Measurements from ENCODE around the gene SCGN. TPM values are rescaled to one million over a fixed set of nuclear protein-coding genes. Genes with fewer than 3 reads are reported as not detected.
A peak's percentile ranks its signal among the peaks of the same experiment; 100 is the strongest.

Gene SCGN
- total and polyA plus RNA-seq, 5 experiments from 2014 or later = not detected

DNA sequence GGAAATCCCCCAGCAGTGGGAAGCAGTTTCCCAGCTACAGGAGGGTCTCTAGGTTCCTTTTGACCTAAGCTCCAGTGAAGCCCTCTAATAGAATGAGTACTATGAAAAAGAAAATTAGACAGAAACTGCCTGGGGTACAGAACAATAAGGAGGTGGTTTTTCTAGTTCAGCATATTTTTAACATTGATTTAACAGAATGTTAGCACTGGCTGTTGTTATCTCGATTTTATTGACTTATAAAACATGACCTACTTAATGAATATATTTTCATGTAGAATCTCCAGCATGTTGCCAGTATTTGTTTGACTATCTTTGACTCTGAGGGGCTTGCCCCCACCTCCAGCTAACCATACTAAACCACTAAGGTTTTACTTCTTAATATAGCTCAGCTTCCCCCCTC, 19.6 kb downstream of the SCGN start:
- Mint-ChIP-seq H3K36me3 (no peaks in the 10 kb centered on the region), H3K9me3 (no peaks in the 10 kb centered on the region), H3K4me3 (no peak overlapping the region), H3K4me1 (no peaks in the 10 kb centered on the region), H3K27ac (peak overlapping the region in 1 of 10 donors; percentile 80), H3K27me3 (peaks cover 7 to 14% (median 10%) of the 10 kb centered on the region in 5 donors)
- DNase-seq = no peak
- POLR2A ChIA-PET = no interaction called here
- ATAC-seq = no peak

DNA sequence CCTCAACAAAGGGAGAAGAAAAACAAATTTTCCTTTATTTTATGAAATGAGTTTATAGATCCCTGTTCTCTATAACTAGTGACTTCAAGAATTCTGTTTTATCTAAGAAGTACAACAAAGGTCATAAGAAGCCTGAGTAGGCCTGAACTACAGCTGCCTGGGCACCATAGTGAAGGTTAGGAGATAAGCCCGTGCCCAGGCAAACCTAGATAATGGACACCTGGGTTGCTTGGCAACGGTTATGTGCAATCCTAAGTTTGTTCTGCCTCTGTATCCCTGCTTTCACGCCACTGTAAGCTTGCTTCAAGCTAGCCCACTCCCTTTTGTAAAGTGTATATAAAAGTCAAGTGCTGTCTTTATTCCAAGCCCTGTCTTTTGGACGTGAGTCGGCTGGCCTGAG, 23.2 kb downstream of the SCGN start:
- no peaks in the 10 kb centered on the region for H3K36me3 Mint-ChIP-seq
- POLR2A ChIA-PET = no interaction called here
- ATAC-seq (no peak), DNase-seq (no peak)
- H3K4me3 Mint-ChIP-seq = no peak overlapping the region
- no peak overlapping the region for H3K27ac Mint-ChIP-seq
- no peaks in the 10 kb centered on the region for H3K4me1 Mint-ChIP-seq
- H3K9me3 Mint-ChIP-seq = no peaks in the 10 kb centered on the region
- peaks cover 3 to 26% (median 13%) of the 10 kb centered on the region in 5 donors for H3K27me3 Mint-ChIP-seq

DNA sequence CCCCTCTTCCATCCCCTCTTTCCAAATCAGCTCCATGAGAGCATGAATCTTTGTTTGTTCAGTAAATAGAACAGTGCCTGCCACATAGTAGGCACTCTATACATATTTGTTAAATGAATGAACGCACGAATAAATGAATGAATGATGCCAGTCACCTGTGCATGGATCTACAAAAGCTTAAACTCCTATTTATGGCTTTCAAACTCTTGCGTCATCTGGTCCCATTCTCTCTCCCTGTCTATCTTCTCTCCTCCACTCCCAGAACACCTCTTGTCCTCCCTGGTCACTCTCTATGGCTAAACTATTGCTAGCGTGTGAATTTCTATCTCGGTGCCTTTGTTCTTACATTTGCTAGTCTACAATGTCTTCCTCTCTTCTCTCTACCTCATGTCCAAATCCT, 24.8 kb downstream of the SCGN start:
- DNase-seq = no peak
- POLR2A ChIA-PET = no interaction called here
- H3K27ac Mint-ChIP-seq = no peak overlapping the region
- no peak overlapping the region for H3K4me3 Mint-ChIP-seq
- no peak for ATAC-seq
- H3K27me3 Mint-ChIP-seq = peaks cover 4 to 25% (median 15%) of the 10 kb centered on the region in 5 donors
- no peaks in the 10 kb centered on the region for H3K9me3 Mint-ChIP-seq
- H3K4me1 Mint-ChIP-seq = no peaks in the 10 kb centered on the region
- no peaks in the 10 kb centered on the region for H3K36me3 Mint-ChIP-seq

DNA sequence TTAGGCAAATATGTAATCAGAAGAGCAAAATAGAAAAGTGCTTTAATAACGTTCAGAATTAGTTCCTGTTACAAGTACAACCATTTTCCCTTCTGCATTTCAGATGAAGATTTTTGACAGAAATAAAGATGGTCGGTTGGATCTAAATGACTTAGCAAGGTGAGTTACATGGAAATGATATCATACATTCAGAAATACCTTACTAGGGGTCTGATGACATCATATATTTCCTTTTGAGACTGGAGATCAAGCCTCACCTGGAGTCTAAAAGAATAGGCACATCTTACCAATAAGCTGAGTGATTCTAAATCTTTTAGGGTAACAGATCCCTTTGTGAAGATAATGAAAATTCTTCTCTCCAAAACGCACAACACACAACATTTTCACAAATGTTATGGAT, 29.8 kb downstream of the SCGN start:
- no peak for ATAC-seq
- H3K9me3 Mint-ChIP-seq = peaks cover 0 to 10% (median 0%) of the 10 kb centered on the region in 9 donors
- H3K4me3 Mint-ChIP-seq = no peak overlapping the region
- H3K36me3 Mint-ChIP-seq = no peaks in the 10 kb centered on the region
- H3K27ac Mint-ChIP-seq = no peak overlapping the region
- peaks cover 11 to 36% (median 17%) of the 10 kb centered on the region in 5 donors for H3K27me3 Mint-ChIP-seq
- DNase-seq = no peak
- H3K4me1 Mint-ChIP-seq = no peaks in the 10 kb centered on the region
- POLR2A ChIA-PET = no interaction called here

DNA sequence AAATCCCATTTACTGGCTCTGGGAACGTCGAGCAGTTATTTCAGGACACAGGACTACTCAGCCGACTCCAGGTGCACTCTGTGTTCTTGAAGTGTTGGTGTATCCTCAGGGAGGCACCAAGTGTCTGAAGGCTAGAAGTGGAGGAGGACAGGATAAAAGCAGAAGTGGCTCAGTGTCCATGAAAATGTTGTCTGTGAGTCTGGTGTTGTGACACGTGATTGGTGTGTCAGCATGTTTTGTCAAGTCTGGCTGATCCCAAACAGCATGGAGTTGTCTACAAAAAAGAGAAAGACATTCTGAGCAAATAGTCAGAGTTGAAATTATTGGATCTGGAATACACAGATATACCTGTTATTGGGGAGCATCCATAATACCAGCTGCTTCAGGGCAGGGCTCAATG, 30.3 kb downstream of the SCGN start:
- Mint-ChIP-seq H3K4me3 (no peak overlapping the region), H3K27ac (no peak overlapping the region), H3K9me3 (peaks cover 0 to 10% (median 0%) of the 10 kb centered on the region in 9 donors), H3K36me3 (no peaks in the 10 kb centered on the region), H3K4me1 (no peaks in the 10 kb centered on the region), H3K27me3 (peaks cover 11 to 36% (median 17%) of the 10 kb centered on the region in 5 donors)
- DNase-seq (no peak), ATAC-seq (no peak)
- POLR2A ChIA-PET = no interaction called here

DNA sequence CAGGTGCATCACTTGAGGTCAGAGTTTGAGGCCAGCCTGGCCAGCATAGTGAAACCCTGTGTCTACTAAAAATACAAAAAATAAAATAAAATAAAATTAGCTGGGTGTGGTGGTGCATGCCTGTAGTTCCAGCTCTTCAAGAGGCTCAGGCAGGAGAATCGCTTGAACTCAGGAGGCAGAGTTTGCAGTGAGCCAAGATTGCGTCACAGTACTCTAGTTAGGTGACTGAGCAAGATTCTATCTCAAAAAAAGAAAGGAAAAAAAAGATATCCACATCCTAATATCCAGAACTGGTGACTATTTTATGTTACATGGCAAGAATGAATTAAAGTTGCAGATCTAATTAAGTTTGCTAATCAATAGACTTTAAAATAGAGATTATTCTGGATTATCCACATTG, 32.5 kb downstream of the SCGN start:
- peaks cover 0 to 10% (median 0%) of the 10 kb centered on the region in 9 donors for H3K9me3 Mint-ChIP-seq
- H3K4me3 Mint-ChIP-seq = no peak overlapping the region
- POLR2A ChIA-PET = no interaction called here
- ATAC-seq (no peak), DNase-seq (no peak)
- H3K36me3 Mint-ChIP-seq = no peaks in the 10 kb centered on the region
- H3K4me1 Mint-ChIP-seq = no peaks in the 10 kb centered on the region
- peaks cover 17 to 39% (median 23%) of the 10 kb centered on the region in 5 donors for H3K27me3 Mint-ChIP-seq
- no peak overlapping the region for H3K27ac Mint-ChIP-seq

DNA sequence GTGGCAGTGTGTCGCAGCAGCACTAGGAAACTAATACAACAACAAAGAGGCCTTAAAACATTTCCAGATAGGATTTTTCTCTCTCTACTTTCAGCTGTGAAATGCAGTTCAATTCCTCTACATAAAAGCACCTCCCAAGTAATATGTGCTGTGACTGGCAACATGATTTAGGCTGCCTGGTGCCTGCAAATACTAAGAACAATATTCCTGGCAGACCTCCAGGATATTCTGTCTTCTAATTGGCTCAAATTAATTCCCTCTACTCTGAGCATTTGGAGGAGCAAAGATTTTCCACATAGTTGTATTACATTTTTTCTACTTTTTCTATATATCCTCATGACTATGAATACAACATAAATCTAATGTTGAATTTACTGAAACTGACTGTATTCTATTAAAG, 33.2 kb downstream of the SCGN start:
- Mint-ChIP-seq H3K4me1 (no peaks in the 10 kb centered on the region), H3K27me3 (peaks cover 17 to 46% (median 27%) of the 10 kb centered on the region in 5 donors), H3K27ac (no peak overlapping the region), H3K9me3 (peaks cover 0 to 10% (median 0%) of the 10 kb centered on the region in 9 donors), H3K4me3 (no peak overlapping the region), H3K36me3 (no peaks in the 10 kb centered on the region)
- DNase-seq = no peak
- POLR2A ChIA-PET = no interaction called here
- ATAC-seq = no peak

DNA sequence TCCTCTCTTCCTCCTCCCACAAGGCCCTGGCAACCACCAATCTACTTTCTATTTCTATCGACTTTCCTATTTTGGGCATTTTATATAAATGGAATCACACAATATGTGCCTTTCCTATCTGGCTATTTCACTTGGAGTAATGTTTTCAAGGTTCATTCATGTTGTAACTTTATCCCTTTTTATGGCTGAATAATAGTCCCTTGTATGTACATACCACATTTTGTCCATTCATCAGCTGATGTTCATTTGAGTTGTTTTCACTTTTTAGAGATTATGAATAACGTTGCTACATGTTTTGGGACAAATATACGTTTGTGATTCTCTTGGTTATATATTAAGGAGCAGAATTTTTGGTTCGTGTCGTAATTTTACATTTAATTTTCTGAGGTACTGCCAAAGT, 33.9 kb downstream of the SCGN start:
- peaks cover 17 to 50% (median 27%) of the 10 kb centered on the region in 5 donors for H3K27me3 Mint-ChIP-seq
- no peak overlapping the region for H3K4me3 Mint-ChIP-seq
- no peak overlapping the region for H3K27ac Mint-ChIP-seq
- no peaks in the 10 kb centered on the region for H3K4me1 Mint-ChIP-seq
- no peaks in the 10 kb centered on the region for H3K36me3 Mint-ChIP-seq
- POLR2A ChIA-PET = no interaction called here
- peaks cover 0 to 10% (median 0%) of the 10 kb centered on the region in 9 donors for H3K9me3 Mint-ChIP-seq
- ATAC-seq = no peak
- no peak for DNase-seq

DNA sequence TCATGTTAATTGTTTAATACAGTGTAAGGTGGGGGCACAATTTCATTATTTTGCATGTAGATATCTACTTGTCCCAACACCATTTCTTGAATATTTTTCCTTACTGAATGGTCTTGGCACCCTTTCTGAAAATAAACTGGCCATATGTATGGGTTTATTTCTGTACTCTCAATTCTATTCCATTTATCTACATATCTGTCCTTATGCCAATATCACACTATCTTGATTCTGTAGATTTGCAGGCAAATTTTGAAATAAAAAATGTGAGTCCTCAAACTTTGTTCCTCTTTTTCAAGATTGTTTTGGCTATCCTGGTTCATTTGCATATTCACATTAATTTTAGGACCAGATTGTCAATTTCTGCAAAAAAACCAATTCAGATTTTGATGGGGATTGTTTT, 34.8 kb downstream of the SCGN start:
- Mint-ChIP-seq H3K27ac (no peak overlapping the region), H3K9me3 (peaks cover 0 to 10% (median 0%) of the 10 kb centered on the region in 9 donors), H3K27me3 (peaks cover 14 to 55% (median 23%) of the 10 kb centered on the region in 5 donors), H3K4me1 (no peaks in the 10 kb centered on the region), H3K4me3 (no peak overlapping the region), H3K36me3 (no peaks in the 10 kb centered on the region)
- POLR2A ChIA-PET = no interaction called here
- DNase-seq = no peak
- no peak for ATAC-seq

DNA sequence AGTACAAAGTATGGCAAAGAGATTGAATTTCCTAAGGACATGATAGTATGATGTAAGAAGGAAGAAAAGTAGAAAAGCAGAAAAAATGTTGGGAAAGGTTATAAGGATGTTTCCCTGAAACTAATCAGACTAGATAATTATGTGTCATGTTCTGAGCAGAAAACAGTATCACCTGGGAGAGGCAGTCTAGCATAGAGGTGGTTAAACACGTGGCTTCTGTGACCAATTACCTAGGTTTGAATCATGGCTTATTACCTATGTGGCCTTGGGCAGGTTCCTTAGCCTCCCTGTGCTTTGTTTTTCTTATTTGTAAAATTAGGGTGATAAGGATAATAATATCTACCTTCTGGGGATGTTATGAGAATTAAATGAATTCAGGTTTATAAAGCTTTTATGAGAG, 38.0 kb downstream of the SCGN start:
- POLR2A ChIA-PET = no interaction called here
- H3K9me3 Mint-ChIP-seq = peaks cover 0 to 10% (median 0%) of the 10 kb centered on the region in 9 donors
- H3K4me1 Mint-ChIP-seq = no peaks in the 10 kb centered on the region
- H3K36me3 Mint-ChIP-seq = no peaks in the 10 kb centered on the region
- no peak overlapping the region for H3K27ac Mint-ChIP-seq
- H3K27me3 Mint-ChIP-seq = peaks cover 9 to 36% (median 18%) of the 10 kb centered on the region in 5 donors
- no peak overlapping the region for H3K4me3 Mint-ChIP-seq
- ATAC-seq (no peak), DNase-seq (no peak)

DNA sequence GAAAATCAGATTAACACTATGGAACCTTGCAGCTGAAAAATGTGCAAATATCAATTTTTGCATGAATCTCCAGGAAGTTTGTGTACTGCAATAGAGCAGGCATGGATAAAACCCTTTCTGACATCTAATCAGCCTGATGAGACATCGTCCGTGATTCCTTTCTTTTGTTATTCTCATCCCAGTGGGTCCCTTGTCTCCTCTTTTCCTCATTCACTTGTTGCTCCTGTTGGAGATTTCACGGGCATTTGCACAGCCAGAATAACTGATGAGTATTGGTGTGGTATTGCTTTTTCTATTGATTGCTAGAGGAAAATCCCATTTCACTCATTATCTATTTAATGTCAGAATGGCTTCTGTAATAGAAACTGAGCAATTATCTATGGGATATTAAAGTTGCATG, 39.9 kb downstream of the SCGN start:
- Mint-ChIP-seq H3K4me1 (no peaks in the 10 kb centered on the region), H3K4me3 (no peak overlapping the region), H3K9me3 (no peaks in the 10 kb centered on the region), H3K27ac (no peak overlapping the region), H3K27me3 (peaks cover 7 to 48% (median 22%) of the 10 kb centered on the region in 5 donors), H3K36me3 (no peaks in the 10 kb centered on the region)
- DNase-seq = no peak
- POLR2A ChIA-PET = no interaction called here
- ATAC-seq = no peak

DNA sequence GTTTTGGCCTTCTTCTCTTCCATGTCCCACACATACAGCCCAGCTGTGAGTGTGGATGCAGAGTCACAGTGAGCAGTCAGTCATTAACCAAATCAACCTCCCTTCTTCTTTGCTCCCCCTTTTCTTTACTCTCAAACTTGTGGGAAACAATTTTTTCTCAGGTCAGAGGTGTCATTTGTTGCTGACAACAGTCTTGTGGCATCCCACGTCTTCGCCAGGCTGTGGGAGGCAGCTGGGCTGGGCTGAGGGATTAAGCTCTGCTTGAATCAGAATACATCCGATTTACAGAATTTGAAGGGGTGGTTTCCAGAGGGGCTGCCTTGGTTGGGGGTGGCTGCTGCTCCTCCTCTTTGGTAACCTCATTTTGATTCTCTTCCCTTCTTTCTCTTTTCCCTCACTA, 40.5 kb downstream of the SCGN start:
- DNase-seq (no peak), ATAC-seq (no peak)
- Mint-ChIP-seq H3K4me1 (no peaks in the 10 kb centered on the region), H3K4me3 (no peak overlapping the region), H3K27ac (no peak overlapping the region), H3K9me3 (no peaks in the 10 kb centered on the region), H3K36me3 (no peaks in the 10 kb centered on the region), H3K27me3 (peaks cover 7 to 50% (median 22%) of the 10 kb centered on the region in 5 donors)
- POLR2A ChIA-PET = no interaction called here

DNA sequence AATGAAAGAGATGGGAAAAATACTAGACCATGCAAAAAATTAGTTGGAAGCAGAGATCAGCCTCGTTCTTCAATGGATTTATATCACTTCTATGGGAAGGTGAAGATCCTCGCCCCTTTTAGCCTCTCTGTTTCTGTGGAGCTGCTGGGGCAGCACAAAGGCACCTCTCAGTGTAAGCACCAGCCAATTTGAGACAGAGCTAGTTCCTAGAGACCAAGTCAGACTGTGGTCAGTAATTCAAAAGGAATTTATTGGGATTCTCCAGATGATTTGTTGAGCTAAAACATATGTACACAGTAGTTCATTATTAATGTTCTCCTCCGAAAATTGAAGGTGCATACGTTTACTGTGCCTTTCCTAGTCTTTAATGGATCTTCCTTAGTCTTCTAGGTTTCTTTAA, 42.4 kb downstream of the SCGN start:
- POLR2A ChIA-PET = no interaction called here
- Mint-ChIP-seq H3K36me3 (no peaks in the 10 kb centered on the region), H3K9me3 (no peaks in the 10 kb centered on the region), H3K27ac (no peak overlapping the region), H3K4me1 (no peaks in the 10 kb centered on the region), H3K4me3 (no peak overlapping the region), H3K27me3 (peaks cover 8 to 45% (median 15%) of the 10 kb centered on the region in 5 donors)
- ATAC-seq = no peak
- DNase-seq = no peak

DNA sequence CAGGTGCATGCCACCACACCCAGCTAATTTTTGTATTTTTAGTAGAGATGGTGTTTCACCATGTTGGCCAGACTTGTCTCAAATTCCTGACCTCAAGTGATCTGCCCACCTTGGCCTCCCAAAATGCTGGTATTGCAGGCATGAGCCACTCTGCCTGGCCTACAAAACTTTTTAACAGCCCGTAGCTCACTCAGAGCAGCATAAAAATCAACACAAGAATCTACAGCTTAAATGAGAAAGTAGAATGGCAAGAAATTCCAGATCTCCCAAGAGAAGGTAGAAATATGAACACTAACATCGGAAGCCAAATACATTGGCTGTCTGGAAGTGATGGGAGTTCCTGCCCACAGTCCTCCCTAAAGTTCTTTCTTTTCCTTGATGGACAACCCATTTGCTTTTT, 43.7 kb downstream of the SCGN start:
- ATAC-seq = no peak
- POLR2A ChIA-PET = no interaction called here
- Mint-ChIP-seq H3K36me3 (no peaks in the 10 kb centered on the region), H3K27me3 (peaks cover 8 to 34% (median 14%) of the 10 kb centered on the region in 5 donors), H3K9me3 (no peaks in the 10 kb centered on the region), H3K4me1 (no peaks in the 10 kb centered on the region), H3K27ac (no peak overlapping the region), H3K4me3 (no peak overlapping the region)
- DNase-seq = no peak

Measured in naive thymus-derived CD8-positive, alpha-beta T cell (primary cell).